Psoas muscle (tissue), 8 donors: ENCODE measurements around the gene ANKRD11. TPM values are rescaled to one million over a fixed set of nuclear protein-coding genes. Genes with fewer than 3 reads are reported as not detected.
"Not testable (repeated sequence)": the region's sequence is repeated elsewhere in the genome, so short reads cannot be mapped to it uniquely, and the experiment has no call there.

Experiments used
- ATAC-seq, 4 donors: fragments of 200-7000 bp; cut with Tn5 transposase; one replicate each; pipeline ENCODE4 v1.9.1; 2020; ENCODE audit warnings: moderate library complexity in 3 of 4, mild to moderate bottlenecking in 2 of 4
- DNase-seq, 2 donors: peaks; one replicate each; pipeline ENCODE4 v3.0.0-alpha.2; 2020
- H3K27ac ChIP-seq: fragments of 200-600 bp; one replicate; pipeline ENCODE4 v1.8.0; 2022
- H3K27me3 ChIP-seq, 3 donors: fragments of 200-600 bp in 1 of 3; one replicate each; pipeline versions ENCODE4 v1.6.1 to v1.8.0; 2013 to 2022; ENCODE audit warnings: low read length in 2 of 3, mild to moderate bottlenecking in 2 of 3, moderate library complexity in 1 of 3; ENCODE audit not compliant: insufficient read depth in 3 of 3
- H3K36me3 ChIP-seq, 2 donors: fragments of 200-600 bp in 1 of 2; one replicate each; pipeline versions ENCODE4 v1.6.1 to v1.8.0; 2013 to 2022; ENCODE audit warnings: low read depth in 1 of 2, mild to moderate bottlenecking in 1 of 2, moderate library complexity in 1 of 2; ENCODE audit not compliant: insufficient read depth in 1 of 2
- H3K4me1 ChIP-seq: fragments of 200-600 bp; one replicate; pipeline ENCODE4 v1.8.0; 2022
- H3K4me3 ChIP-seq: fragments of 200-600 bp; one replicate; pipeline ENCODE4 v1.8.0; 2022; ENCODE audit warnings: mild to moderate bottlenecking
- H3K9me3 ChIP-seq: fragments of 200-600 bp; one replicate; pipeline ENCODE4 v1.8.0; 2022
- WGBS, 3 donors: extraction: QIAGEN DNeasy Blood & Tissue Kit; methylation state at CpG; one replicate each; pipeline versions ENCODE4 v1.1.6 to v1.1.7; 2013; 5-methylcytosine and 5-hydroxymethylcytosine counted together
- intact Hi-C, 2 donors: fragments of 100-400 bp; cut with DNase I; formaldehyde crosslinking; loops; one replicate each; pipeline versions ENCODE4 v1.11.0 to v1.14.2; 2022
- polyA plus RNA-seq, 3 donors: library from polyadenylated mRNA; stranded (reverse); fragments of 200-250 nt; gene quantifications; one replicate each; pipeline ENCODE4 v1.2.3, GENCODE V29; 2013
- total RNA-seq, 4 donors: library from RNA; stranded (reverse); fragmentation: NEBNext Ultra II Directional in 2 of 4; extraction: Animal tissue kit (Norgen Biotek cat#: 25700) in 2 of 4; gene quantifications; one replicate each; pipeline versions ENCODE4 v1.2.1 to v1.2.4, GENCODE V29; 2021 to 2023
- TF ChIP-seq, protein P1 (sequence below): fragments of 200-600 bp; IDR thresholded peaks from one replicate; pipeline ENCODE4 v1.8.0; 2022; ENCODE audit warnings: antibody characterized with exemption
- donor health status: healthy with polysubstance abuse.
- donor health status: DM: no; HTN: no; CAD: no; lungs with moderate emphysema.
- donor health status: Bipolar disorder and iron deficiency.
- donor health status: healthy.
- donor health status: DM: yes; HTN: yes; CAD: no.
- donor health status: DM: no; HTN: no; CAD: no.
- donor health status: DM: no; HTN: no; CAD: no.
- donor health status: DM: yes; HTN: yes; CAD: no.

Gene ANKRD11
- total and polyA plus RNA-seq, 7 donors, result 22.3 to 72.8 (median 57.2) TPM

DNA sequence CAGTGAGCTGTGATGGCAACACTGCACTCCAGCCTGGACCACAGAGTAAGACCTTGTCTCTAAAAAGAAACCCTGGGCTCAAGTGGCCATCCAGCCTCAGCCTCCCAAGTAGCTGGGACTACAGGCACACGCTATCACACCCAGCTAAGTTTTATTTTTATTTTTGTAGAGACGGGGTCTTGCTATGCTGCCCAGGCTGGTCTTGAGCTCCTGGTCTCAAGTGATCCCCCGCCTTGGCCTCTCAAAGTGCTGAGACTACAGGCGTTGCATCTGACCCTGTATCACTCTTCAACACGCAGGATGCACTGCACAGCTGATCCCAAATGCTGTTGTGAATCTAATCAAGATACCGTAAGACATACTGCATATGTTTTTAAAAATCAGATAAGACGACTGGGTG is 23.0 kb downstream of the ANKRD11 start:
- peaks cover 55% of the 10 kb centered on the region for H3K4me1 ChIP-seq
- no peak for ATAC-seq

GRCh38 chr16:89466920-89467319 is 23.4 kb downstream of the ANKRD11 start:
- H3K27ac ChIP-seq, result no peak overlapping the region
- H3K36me3 ChIP-seq, result no peaks in the 10 kb centered on the region
- no peak for ATAC-seq
- TF ChIP-seq, protein P1, sequence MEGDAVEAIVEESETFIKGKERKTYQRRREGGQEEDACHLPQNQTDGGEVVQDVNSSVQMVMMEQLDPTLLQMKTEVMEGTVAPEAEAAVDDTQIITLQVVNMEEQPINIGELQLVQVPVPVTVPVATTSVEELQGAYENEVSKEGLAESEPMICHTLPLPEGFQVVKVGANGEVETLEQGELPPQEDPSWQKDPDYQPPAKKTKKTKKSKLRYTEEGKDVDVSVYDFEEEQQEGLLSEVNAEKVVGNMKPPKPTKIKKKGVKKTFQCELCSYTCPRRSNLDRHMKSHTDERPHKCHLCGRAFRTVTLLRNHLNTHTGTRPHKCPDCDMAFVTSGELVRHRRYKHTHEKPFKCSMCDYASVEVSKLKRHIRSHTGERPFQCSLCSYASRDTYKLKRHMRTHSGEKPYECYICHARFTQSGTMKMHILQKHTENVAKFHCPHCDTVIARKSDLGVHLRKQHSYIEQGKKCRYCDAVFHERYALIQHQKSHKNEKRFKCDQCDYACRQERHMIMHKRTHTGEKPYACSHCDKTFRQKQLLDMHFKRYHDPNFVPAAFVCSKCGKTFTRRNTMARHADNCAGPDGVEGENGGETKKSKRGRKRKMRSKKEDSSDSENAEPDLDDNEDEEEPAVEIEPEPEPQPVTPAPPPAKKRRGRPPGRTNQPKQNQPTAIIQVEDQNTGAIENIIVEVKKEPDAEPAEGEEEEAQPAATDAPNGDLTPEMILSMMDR, result no peak
- H3K4me1 ChIP-seq, result peaks cover 51% of the 10 kb centered on the region
- no peak overlapping the region for H3K4me3 ChIP-seq
- DNase-seq, result no peak
- no peaks in the 10 kb centered on the region for H3K27me3 ChIP-seq
- no peaks in the 10 kb centered on the region for H3K9me3 ChIP-seq
- intact Hi-C loops, result no loop called here
- 92 to 99% (median 93%) methylated on average over 5 of the region's 5 CpGs for WGBS, 3 donors

More for the DNA sequence above, 23.0 kb downstream of the ANKRD11 start:
- DNase-seq, result no peak
- intact Hi-C loops, result no loop called here
- Histone ChIP-seq H3K9me3 (no peaks in the 10 kb centered on the region), H3K36me3 (no peaks in the 10 kb centered on the region), H3K4me3 (no peak overlapping the region), H3K27ac (no peak overlapping the region), H3K27me3 (no peaks in the 10 kb centered on the region)
- TF ChIP-seq, protein P1, result no peak
- WGBS, 3 donors, result 91 to 95% (median 93%) methylated on average over 7 of the region's 7 CpGs

DNA sequence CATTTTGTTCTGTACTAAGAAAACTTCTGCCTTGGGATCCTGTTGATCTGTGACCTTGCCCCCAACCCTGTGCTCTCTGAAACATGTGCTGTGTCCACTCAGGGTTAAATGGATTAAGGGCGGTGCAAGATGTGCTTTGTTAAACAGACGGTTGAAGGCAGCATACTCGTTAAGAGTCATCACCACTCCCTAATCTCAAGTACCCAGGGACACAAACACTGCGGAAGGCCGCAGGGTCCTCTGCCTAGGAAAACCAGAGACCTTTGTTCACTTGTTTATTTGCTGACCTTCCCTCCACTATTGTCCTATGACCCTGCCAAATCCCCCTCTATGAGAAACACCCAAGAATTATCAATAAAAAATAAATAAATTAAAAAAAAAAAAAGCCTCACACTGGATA is 27.0 kb downstream of the ANKRD11 start:
- not testable (repeated sequence) for H3K9me3 ChIP-seq, DNase-seq

GRCh38 chr16:89462639-89463038 is 27.7 kb downstream of the ANKRD11 start:
- H3K27me3 ChIP-seq, DNase-seq, H3K27ac ChIP-seq, intact Hi-C loops, H3K36me3 ChIP-seq, H3K4me3 ChIP-seq, ATAC-seq, H3K9me3 ChIP-seq: not testable (repeated sequence)
- peaks cover 38% of the 10 kb centered on the region for H3K4me1 ChIP-seq
- WGBS, 3 donors, result 84 to 95% (median 93%) methylated on average over 5 to 20 of the region's 30 CpGs

More for the DNA sequence above, 27.0 kb downstream of the ANKRD11 start:
- H3K27me3 ChIP-seq, intact Hi-C loops, H3K27ac ChIP-seq, ATAC-seq, H3K4me3 ChIP-seq, H3K36me3 ChIP-seq: not testable (repeated sequence)
- WGBS, 3 donors, result 56 to 68% (median 63%) methylated on average over 5 of the region's 5 CpGs
- peaks cover 43% of the 10 kb centered on the region for H3K4me1 ChIP-seq

GRCh38 chr16:89461890-89462289 is 28.5 kb downstream of the ANKRD11 start:
- WGBS, 3 donors, result 81 to 88% (median 87%) methylated on average over 8 to 14 of the region's 15 CpGs
- DNase-seq, intact Hi-C loops, H3K36me3 ChIP-seq, H3K27me3 ChIP-seq, H3K4me3 ChIP-seq, ATAC-seq, H3K27ac ChIP-seq, H3K9me3 ChIP-seq: not testable (repeated sequence)
- H3K4me1 ChIP-seq, result peaks cover 34% of the 10 kb centered on the region

DNA sequence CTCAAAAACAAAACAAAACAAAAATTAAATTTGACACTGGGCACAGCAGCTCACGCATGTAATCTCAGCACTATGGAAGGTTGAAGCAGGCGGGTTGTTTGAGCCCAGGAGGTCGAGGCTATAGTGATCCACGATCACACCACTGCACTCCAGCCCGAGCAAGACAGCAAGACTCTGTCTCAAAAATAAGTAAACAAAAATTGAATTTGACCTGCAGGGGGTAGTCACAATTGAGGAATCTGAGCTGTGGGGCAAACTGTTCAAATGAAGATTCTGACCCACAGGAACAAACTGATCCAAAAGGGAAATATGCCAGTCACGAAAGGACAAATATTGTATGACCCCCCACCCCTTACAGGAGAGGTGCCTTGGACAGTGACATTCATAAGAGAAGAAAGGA is 29.8 kb downstream of the ANKRD11 start:
- 79 to 90% (median 85%) methylated on average over 6 of the region's 6 CpGs for WGBS, 3 donors
- TF ChIP-seq, protein P1, result no peak
- peaks cover 34% of the 10 kb centered on the region for H3K4me1 ChIP-seq
- H3K27me3 ChIP-seq, result no peaks in the 10 kb centered on the region
- H3K4me3 ChIP-seq, result no peak overlapping the region
- no peak for ATAC-seq
- intact Hi-C loops, result no loop called here
- no peak overlapping the region for H3K27ac ChIP-seq
- H3K9me3 ChIP-seq, result no peaks in the 10 kb centered on the region
- no peaks in the 10 kb centered on the region for H3K36me3 ChIP-seq
- DNase-seq, result no peak
